GM23338 (cell line): ENCODE results near the gene RAB39A. TPM values are rescaled to one million over a fixed set of nuclear protein-coding genes. Genes with fewer than 3 reads are reported as not detected.

Experiments used
- ATAC-seq: fragments of 200-7000 bp; cut with Tn5 transposase; 3 replicates; pipeline ENCODE4 v1.9.1; 2020
- DNase-seq: peaks from one replicate; pipeline ENCODE4 v3.0.0-alpha.2; 2015; ENCODE audit warnings: low spot score
- H2AFZ ChIP-seq: fragments of 200-600 bp; sonication (generic); 2 replicates; pipeline ENCODE4 v1.8.0; 2016; ENCODE audit warnings: antibody characterized with exemption, mild to moderate bottlenecking, moderate library complexity
- H3F3A ChIP-seq: fragments of 200-600 bp; sonication (generic); replicated peaks from 2 replicates; pipeline ENCODE4 v1.8.0; 2017; ENCODE audit warnings: antibody characterized with exemption, mixed run types, low read depth
- H3K27ac ChIP-seq: fragments of 200-600 bp; sonication (generic); 2 replicates; pipeline ENCODE4 v1.6.1; 2016; ENCODE audit warnings: low read depth
- H3K27me3 ChIP-seq: fragments of 200-600 bp; sonication (generic); 2 replicates; pipeline ENCODE4 v1.8.0; 2016; ENCODE audit warnings: mild to moderate bottlenecking, mixed run types, moderate library complexity; ENCODE audit not compliant: insufficient read depth
- H3K36me3 ChIP-seq: fragments of 200-600 bp; sonication (generic); 2 replicates; pipeline ENCODE4 v1.8.0; 2016; ENCODE audit warnings: mild to moderate bottlenecking; ENCODE audit not compliant: insufficient read depth
- H3K4me1 ChIP-seq: fragments of 200-600 bp; sonication (generic); 2 replicates; pipeline ENCODE4 v1.8.0; 2016; ENCODE audit warnings: mild to moderate bottlenecking, moderate library complexity; ENCODE audit not compliant: insufficient read depth
- H3K4me2 ChIP-seq: fragments of 200-600 bp; sonication (generic); 2 replicates; pipeline ENCODE4 v1.7.1; 2017; ENCODE audit warnings: mixed run types
- H3K4me3 ChIP-seq: fragments of 200-600 bp; sonication (generic); 2 replicates; pipeline ENCODE4 v1.6.1; 2016; ENCODE audit warnings: mixed run types
- H3K79me2 ChIP-seq: fragments of 200-600 bp; sonication (generic); replicated peaks from 2 replicates; pipeline ENCODE4 v1.8.0; 2017; ENCODE audit warnings: mild to moderate bottlenecking; ENCODE audit not compliant: insufficient read depth
- H3K9me2 ChIP-seq: fragments of 200-600 bp; sonication (generic); 2 replicates; pipeline ENCODE4 v1.8.0; 2017; ENCODE audit not compliant: insufficient read depth
- H4K20me1 ChIP-seq: fragments of 200-600 bp; sonication (generic); replicated peaks from 2 replicates; pipeline ENCODE4 v1.8.0; 2017; ENCODE audit warnings: mild to moderate bottlenecking; ENCODE audit not compliant: insufficient read depth
- H3K27ac Mint-ChIP-seq: 2 replicates; pipeline ENCODE4 v1.8.0; 2020; ENCODE audit warnings: inconsistent platforms, mild to moderate bottlenecking, moderate library complexity, mixed read lengths
- H3K27me3 Mint-ChIP-seq: 3 replicates; pipeline ENCODE4 v1.8.0; 2022; ENCODE audit warnings: low read depth, mild to moderate bottlenecking, moderate library complexity, mixed read lengths, inconsistent platforms; ENCODE audit not compliant: insufficient read depth, poor library complexity
- H3K36me3 Mint-ChIP-seq: 3 replicates; pipeline ENCODE4 v1.8.0; 2021; ENCODE audit warnings: low read depth, mild to moderate bottlenecking, inconsistent platforms, moderate library complexity, mixed read lengths
- H3K4me1 Mint-ChIP-seq: 3 replicates; pipeline ENCODE4 v1.8.0; 2020; ENCODE audit warnings: mild to moderate bottlenecking, inconsistent platforms, mixed read lengths
- H3K4me3 Mint-ChIP-seq: 3 replicates; pipeline ENCODE4 v1.8.0; 2021; ENCODE audit warnings: moderate library complexity, mild to moderate bottlenecking, inconsistent platforms, mixed read lengths
- H3K9me3 Mint-ChIP-seq: 3 replicates; pipeline ENCODE4 v1.8.0; 2020; ENCODE audit warnings: moderate library complexity, mild to moderate bottlenecking, inconsistent platforms, mixed read lengths
- CREB1 ChIP-seq: fragments of 250-450 bp; sonication (Bioruptor Pico); IDR thresholded peaks from 2 replicates; pipeline ENCODE4 v1.5.0; 2020; ENCODE audit warnings: low read depth, mild to moderate bottlenecking, moderate library complexity
- CTCF ChIP-seq, 2 experiments: fragments of 200-600 bp in 1 of 2; sonication (generic) in 1 of 2; conservative IDR thresholded peaks; 2 replicates each; pipeline versions ENCODE4 v1.5.1 to v1.6.1; 2016 to 2017; ENCODE audit warnings: antibody characterized with exemption in 2 of 2, low read depth in 2 of 2, mild to moderate bottlenecking in 2 of 2, moderate library complexity in 1 of 2
- ETS1 ChIP-seq: IDR thresholded peaks from 2 replicates; pipeline ENCODE4 v1.6.1; 2016; ENCODE audit warnings: antibody characterized with exemption
- EZH2phosphoT487 ChIP-seq: fragments of 200-600 bp; sonication (generic); IDR thresholded peaks from one replicate; pipeline ENCODE4 v1.8.1; 2018; ENCODE audit warnings: antibody characterized with exemption; ENCODE audit not compliant: unreplicated experiment
- POLR2AphosphoS5 ChIP-seq: IDR thresholded peaks from 2 replicates; pipeline ENCODE4 v1.6.1; 2016; ENCODE audit warnings: antibody characterized with exemption, low read depth
- REST ChIP-seq: IDR thresholded peaks from one replicate; pipeline ENCODE4 v1.6.1; 2018; ENCODE audit warnings: antibody characterized with exemption; ENCODE audit not compliant: unreplicated experiment
- STAT1 ChIP-seq: IDR thresholded peaks from one replicate; pipeline ENCODE4 v1.6.1; 2016; ENCODE audit warnings: antibody characterized with exemption; ENCODE audit not compliant: unreplicated experiment
- polyA plus RNA-seq: library from polyadenylated mRNA; unstranded; fragments of >200 nt; fragmentation: Nextera tagmentation; extraction: Ambion mirVana; gene quantifications from 2 replicates; pipeline ENCODE4 v1.2.1, GENCODE V29; 2016
- total RNA-seq: library from RNA; depleted of rRNA; stranded (reverse); fragments of >200 nt; shearing (Covaris generic); gene quantifications from 2 replicates; pipeline ENCODE4 v1.2.3, GENCODE V29; 2014

The RAB39A gene
- total and polyA plus RNA-seq, 2 experiments from 2014 or later, result 4.5 to 26.3 TPM

- TF ChIP-seq REST (no peak), STAT1 (no peak), POLR2AphosphoS5 (no peak), CREB1 (CRISPR knock-in tag) (no peak), ETS1 (no peak), EZH2phosphoT487 (no peak), CTCF (conservative IDR thresholded peaks at IDR 0.05; ENCODE audit: low read depth in 2 of 2) (no peak)
Observed at GRCh38 chr11:107915229-107915628, 13.0 kb upstream of the RAB39A start (continued).

GRCh38 chr11:107916671-107917241 lies 11.5 kb upstream of the RAB39A start:
- no peak overlapping the region for H3K4me2 ChIP-seq
- peak; percentile 93 for ATAC-seq

More at GRCh38 chr11:107916671-107917241, 11.5 kb upstream of the RAB39A start:
- no peaks in the 10 kb centered on the region for H3K36me3 ChIP-seq
- Mint-ChIP-seq H3K27me3 (peaks cover 4% of the 10 kb centered on the region), H3K4me1 (no peaks in the 10 kb centered on the region), H3K36me3 (no peaks in the 10 kb centered on the region; the same call in 2 of the 3 replicates), H3K4me3 (no peak overlapping the region), H3K9me3 (peaks cover 4% of the 10 kb centered on the region; the same call in 2 of the 3 replicates), H3K27ac (no peak overlapping the region)
- no peak overlapping the region for H3K27ac ChIP-seq
- no peaks in the 10 kb centered on the region for H3K79me2 ChIP-seq
- H3K4me3 ChIP-seq, result no peak overlapping the region
- H3K27me3 ChIP-seq, result no peaks in the 10 kb centered on the region
- no peak overlapping the region; the same call in 1 of the 2 replicates for H2AFZ ChIP-seq
- no peaks in the 10 kb centered on the region for H3F3A ChIP-seq
- peak; percentile 57 to 74 for TF ChIP-seq CTCF (conservative IDR thresholded peaks at IDR 0.05; ENCODE audit: low read depth in 2 of 2)
- TF ChIP-seq CREB1 (CRISPR knock-in tag), result no peak
- TF ChIP-seq EZH2phosphoT487, result no peak
- TF ChIP-seq REST, result no peak
- TF ChIP-seq POLR2AphosphoS5, result no peak
- TF ChIP-seq ETS1, result no peak
- no peaks in the 10 kb centered on the region for H4K20me1 ChIP-seq
- H3K9me2 ChIP-seq, result no peaks in the 10 kb centered on the region
- peak; percentile 73 for DNase-seq
- H3K4me1 ChIP-seq, result no peaks in the 10 kb centered on the region
